Measurements from ENCODE around the gene RNFT1.

- TF ChIP-seq REST (IDR thresholded peaks at IDR 0.05; ENCODE audit: borderline replicate concordance) (no peak), CTCF (IDR thresholded peaks at IDR 0.05; ENCODE audit: poor library complexity, severe bottlenecking) (no peak), RAD21 (conservative IDR thresholded peaks at IDR 0.05) (no peak), EP300 (conservative IDR thresholded peaks at IDR 0.05; ENCODE audit: poor library complexity, severe bottlenecking) (no peak), POLR2AphosphoS5 (IDR thresholded peaks at IDR 0.05) (no peak)
Measured at GRCh38 chr17:59954856-59955255, 9.7 kb downstream of the RNFT1 start.

All from neural cell (in vitro differentiated cells).